OCI-LY1 (cell line): ENCODE results near the gene BMP2K.

Experiments used
- CTCF ChIP-seq: fragments of 200-600 bp; sonication (generic), shearing (Covaris generic); IDR thresholded peaks from 2 replicates; pipeline ENCODE4 v1.5.1; 2017; ENCODE audit warnings: mild to moderate bottlenecking, antibody characterized with exemption, low read length, moderate library complexity, mixed read lengths
- EZH2 ChIP-seq: fragments of 200-600 bp; sonication (generic), shearing (Covaris generic); IDR thresholded peaks from 2 replicates; pipeline ENCODE4 v1.8.0; 2017; ENCODE audit warnings: borderline replicate concordance, mixed run types, mild to moderate bottlenecking, antibody characterized with exemption, low read length, moderate library complexity, mixed read lengths

- no peak for TF ChIP-seq CTCF
- TF ChIP-seq EZH2, result no peak
Observed at GRCh38 chr4:78780093-78780492, 3.9 kb downstream of the BMP2K start.
